Suprapubic skin (tissue), 4 donors: ENCODE results near the gene ATG5. TPM values are rescaled to one million over a fixed set of nuclear protein-coding genes. Genes with fewer than 3 reads are reported as not detected.
"Not testable (repeated sequence)": the region's sequence is repeated elsewhere in the genome, so short reads cannot be mapped to it uniquely, and the experiment has no call there.

Experiments
- DNase-seq, 2 donors: peaks; one replicate each; pipeline ENCODE4 v3.0.0-alpha.2; 2019; ENCODE audit warnings: low spot score in 2 of 2
- H3K27ac ChIP-seq: fragments of 200-600 bp; sonication (generic); one replicate; pipeline ENCODE4 v1.5.1; 2019
- H3K27me3 ChIP-seq: fragments of 200-600 bp; sonication (generic); one replicate; pipeline ENCODE4 v1.5.1; 2019
- H3K36me3 ChIP-seq: fragments of 200-600 bp; sonication (generic); one replicate; pipeline ENCODE4 v1.5.1; 2019
- H3K4me1 ChIP-seq: fragments of 200-600 bp; sonication (generic); one replicate; pipeline ENCODE4 v1.5.1; 2019
- H3K4me3 ChIP-seq: fragments of 200-600 bp; sonication (generic); one replicate; pipeline ENCODE4 v1.5.1; 2019; ENCODE audit warnings: mild to moderate bottlenecking
- H3K9me3 ChIP-seq: fragments of 200-600 bp; sonication (generic); one replicate; pipeline ENCODE4 v1.5.1; 2019
- EP300 ChIP-seq: sonication (generic); formaldehyde crosslinking; IDR thresholded peaks from one replicate; pipeline ENCODE4 v1.6.1; 2017; ENCODE audit warnings: antibody characterized with exemption
- POLR2A ChIP-seq, 2 donors: fragments of 450-650 bp; IDR thresholded peaks; one replicate each; pipeline ENCODE4 v1.6.1; 2017; ENCODE audit warnings: antibody characterized with exemption in 2 of 2, mild to moderate bottlenecking in 2 of 2, moderate library complexity in 2 of 2
- POLR2AphosphoS5 ChIP-seq, 3 donors: sonication (generic); formaldehyde crosslinking; IDR thresholded peaks; one replicate each; pipeline ENCODE4 v1.6.1; 2017; ENCODE audit warnings: antibody characterized with exemption in 3 of 3
- WGBS: methylation state at CpG from one replicate; pipeline ENCODE4 v1.1.5; 2018; 5-methylcytosine and 5-hydroxymethylcytosine counted together
- total RNA-seq, 4 donors: library from RNA; depleted of rRNA; stranded (reverse); fragments of >200 nt; gene quantifications; one replicate each; pipeline ENCODE4 v1.1.0, GENCODE V29; 2016
- TF ChIP-seq, protein P1 (sequence below), 2 donors: fragments of 200-600 bp in 1 of 2; fragments of 450-650 bp in 1 of 2; sonication (generic) in 1 of 2; IDR thresholded peaks; one replicate each; pipeline ENCODE4 v1.5.1; 2016 to 2019; ENCODE audit warnings: antibody characterized with exemption in 2 of 2, mild to moderate bottlenecking in 1 of 2, moderate library complexity in 1 of 2

The ATG5 gene
- total RNA-seq, 4 donors from 2014 or later, result 18.1 to 25.7 (median 23.1) TPM

DNA sequence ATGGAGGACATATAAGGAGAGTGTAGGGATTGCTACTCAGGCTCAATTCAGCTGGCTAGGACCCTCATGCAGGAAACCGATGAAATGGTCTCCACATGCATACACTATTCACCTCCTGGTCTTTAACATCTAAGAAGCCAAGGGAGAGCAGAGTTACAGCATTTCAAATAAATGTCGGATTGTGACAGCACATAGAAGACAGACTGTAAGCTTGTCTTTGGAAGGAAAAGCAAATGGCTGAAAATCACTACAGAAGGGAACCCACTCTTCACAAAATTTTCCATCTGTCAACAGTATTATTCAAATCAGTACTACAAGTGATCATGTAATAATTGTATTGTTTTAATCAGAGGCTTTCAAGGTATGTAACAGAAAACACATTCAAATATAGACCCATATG, 72.9 kb downstream of the ATG5 start:
- Histone ChIP-seq H3K4me3 (no peak overlapping the region), H3K27ac (no peak overlapping the region), H3K27me3 (no peaks in the 10 kb centered on the region), H3K4me1 (no peaks in the 10 kb centered on the region), H3K36me3 (peaks cover 6% of the 10 kb centered on the region), H3K9me3 (no peaks in the 10 kb centered on the region)
- TF ChIP-seq POLR2A (IDR thresholded peaks at IDR 0.05), result no peak
- no peak for TF ChIP-seq EP300
- no peak for TF ChIP-seq POLR2AphosphoS5 (IDR thresholded peaks at IDR 0.05)
- no peak for DNase-seq
- 91% methylated on average over 2 of the region's 2 CpGs for WGBS

GRCh38 chr6:106251531-106252255, 73.9 kb downstream of the ATG5 start:
- not testable (repeated sequence) for H3K4me3 ChIP-seq, DNase-seq, H3K27ac ChIP-seq, H3K9me3 ChIP-seq, H3K4me1 ChIP-seq, H3K27me3 ChIP-seq
- WGBS, result 93% methylated on average over 8 of the region's 8 CpGs
- peaks cover 12% of the 10 kb centered on the region for H3K36me3 ChIP-seq

- 90% methylated on average over 4 of the region's 4 CpGs for WGBS
- H3K4me1 ChIP-seq, result no peaks in the 10 kb centered on the region
- TF ChIP-seq EP300 (no peak), POLR2AphosphoS5 (IDR thresholded peaks at IDR 0.05) (no peak), POLR2A (IDR thresholded peaks at IDR 0.05) (no peak)
- TF ChIP-seq, protein P1, sequence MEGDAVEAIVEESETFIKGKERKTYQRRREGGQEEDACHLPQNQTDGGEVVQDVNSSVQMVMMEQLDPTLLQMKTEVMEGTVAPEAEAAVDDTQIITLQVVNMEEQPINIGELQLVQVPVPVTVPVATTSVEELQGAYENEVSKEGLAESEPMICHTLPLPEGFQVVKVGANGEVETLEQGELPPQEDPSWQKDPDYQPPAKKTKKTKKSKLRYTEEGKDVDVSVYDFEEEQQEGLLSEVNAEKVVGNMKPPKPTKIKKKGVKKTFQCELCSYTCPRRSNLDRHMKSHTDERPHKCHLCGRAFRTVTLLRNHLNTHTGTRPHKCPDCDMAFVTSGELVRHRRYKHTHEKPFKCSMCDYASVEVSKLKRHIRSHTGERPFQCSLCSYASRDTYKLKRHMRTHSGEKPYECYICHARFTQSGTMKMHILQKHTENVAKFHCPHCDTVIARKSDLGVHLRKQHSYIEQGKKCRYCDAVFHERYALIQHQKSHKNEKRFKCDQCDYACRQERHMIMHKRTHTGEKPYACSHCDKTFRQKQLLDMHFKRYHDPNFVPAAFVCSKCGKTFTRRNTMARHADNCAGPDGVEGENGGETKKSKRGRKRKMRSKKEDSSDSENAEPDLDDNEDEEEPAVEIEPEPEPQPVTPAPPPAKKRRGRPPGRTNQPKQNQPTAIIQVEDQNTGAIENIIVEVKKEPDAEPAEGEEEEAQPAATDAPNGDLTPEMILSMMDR (IDR thresholded peaks at IDR 0.05), result no peak
- DNase-seq, result no peak
- no peaks in the 10 kb centered on the region for H3K27me3 ChIP-seq
- H3K9me3 ChIP-seq, result no peaks in the 10 kb centered on the region
- no peak overlapping the region for H3K27ac ChIP-seq
- H3K36me3 ChIP-seq, result peaks cover 12% of the 10 kb centered on the region
- no peak overlapping the region for H3K4me3 ChIP-seq
Observed at GRCh38 chr6:106250953-106251352, 74.6 kb downstream of the ATG5 start.

DNA sequence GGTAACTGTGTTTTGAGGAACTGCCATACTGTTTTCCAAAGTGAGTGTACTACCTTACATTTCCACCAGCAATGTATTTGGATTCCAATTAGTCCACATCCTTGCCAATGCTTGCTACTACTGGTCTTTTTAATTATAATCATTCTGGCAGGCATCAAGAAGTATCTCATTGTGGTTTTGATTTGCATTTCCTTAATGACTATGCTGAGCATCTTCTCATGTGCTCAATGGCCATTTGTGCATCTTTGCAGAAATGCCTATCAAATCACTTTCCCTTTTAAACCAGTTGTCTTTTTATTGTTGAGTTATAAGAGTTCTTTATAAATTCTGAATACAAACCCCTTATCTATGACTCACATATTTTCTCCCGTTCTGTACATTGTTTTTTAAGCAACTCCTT, 75.9 kb downstream of the ATG5 start:
- TF ChIP-seq, protein P1 (IDR thresholded peaks at IDR 0.05), result no peak
- no peak for TF ChIP-seq POLR2AphosphoS5 (IDR thresholded peaks at IDR 0.05)
- TF ChIP-seq POLR2A (IDR thresholded peaks at IDR 0.05), result no peak
- no peak for TF ChIP-seq EP300
- H3K27me3 ChIP-seq, result no peaks in the 10 kb centered on the region
- H3K27ac ChIP-seq, result no peak overlapping the region
- no peak overlapping the region for H3K4me3 ChIP-seq
- H3K36me3 ChIP-seq, result peaks cover 12% of the 10 kb centered on the region
- no peak for DNase-seq
- no peaks in the 10 kb centered on the region for H3K4me1 ChIP-seq
- 86% methylated on average over 1 of the region's 1 CpG for WGBS
- no peaks in the 10 kb centered on the region for H3K9me3 ChIP-seq

DNA sequence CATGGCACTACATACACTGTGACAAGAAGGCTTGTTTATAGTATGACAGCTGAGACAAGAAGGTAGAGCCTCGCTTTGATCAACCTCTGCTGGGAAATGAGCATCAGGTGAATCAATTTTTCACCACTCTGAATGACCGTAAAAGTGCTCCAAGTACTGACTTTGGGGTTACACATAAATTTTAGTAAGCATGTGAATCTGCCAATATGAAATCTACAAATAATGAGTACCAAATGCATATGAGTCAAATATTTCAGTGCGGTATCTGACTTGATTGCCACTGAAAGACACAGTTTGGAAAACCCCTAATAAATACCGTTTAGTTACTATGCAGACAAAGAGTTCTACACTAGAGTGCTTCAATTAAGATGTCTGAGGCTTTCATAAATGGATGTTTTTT, 77.8 kb downstream of the ATG5 start:
- 72% methylated on average over 4 of the region's 4 CpGs for WGBS
- DNase-seq, result no peak
- Histone ChIP-seq H3K9me3 (no peaks in the 10 kb centered on the region), H3K27ac (no peak overlapping the region), H3K4me3 (no peak overlapping the region), H3K27me3 (no peaks in the 10 kb centered on the region), H3K36me3 (peaks cover 12% of the 10 kb centered on the region), H3K4me1 (no peaks in the 10 kb centered on the region)
- TF ChIP-seq EP300 (no peak), POLR2A (IDR thresholded peaks at IDR 0.05) (no peak), POLR2AphosphoS5 (IDR thresholded peaks at IDR 0.05) (no peak)
- TF ChIP-seq, protein P1 (IDR thresholded peaks at IDR 0.05), result no peak

GRCh38 chr6:106247293-106247692, 78.3 kb downstream of the ATG5 start:
- Histone ChIP-seq H3K9me3 (no peaks in the 10 kb centered on the region), H3K27ac (no peak overlapping the region), H3K4me3 (no peak overlapping the region), H3K36me3 (peaks cover 12% of the 10 kb centered on the region), H3K27me3 (no peaks in the 10 kb centered on the region), H3K4me1 (no peaks in the 10 kb centered on the region)
- DNase-seq, result no peak
- 75% methylated on average over 3 of the region's 3 CpGs for WGBS
- TF ChIP-seq POLR2AphosphoS5 (IDR thresholded peaks at IDR 0.05) (no peak), EP300 (no peak), POLR2A (IDR thresholded peaks at IDR 0.05) (no peak)
- TF ChIP-seq, protein P1 (IDR thresholded peaks at IDR 0.05), result no peak
